Natural killer cell (primary cell): ENCODE data around the gene CDC14B. TPM values are rescaled to one million over a fixed set of nuclear protein-coding genes. Genes with fewer than 3 reads are reported as not detected.

Source experiments
- ATAC-seq, 3 donors: fragments of 150-1000 bp in 2 of 3; fragments of 200-7000 bp in 1 of 3; cut with Tn5 transposase; 1 replicate in 1 of 3; 2 replicates in 2 of 3; pipeline ENCODE4 v1.10.0; 2021; ENCODE audit warnings: mild to moderate bottlenecking in 2 of 3, moderate library complexity in 2 of 3
- DNase-seq, 2 donors: peaks; one replicate each; pipeline versions ENCODE4 v3.0.0 to v3.0.0-alpha.2; 2013 to 2021; ENCODE audit warnings: mixed read lengths in 1 of 2
- H3K27ac ChIP-seq: one replicate; pipeline ENCODE4 v1.5.1; 2013; ENCODE audit warnings: mild to moderate bottlenecking, low read length
- H3K27me3 ChIP-seq: one replicate; pipeline ENCODE4 v1.6.1; 2013; ENCODE audit warnings: low read length; ENCODE audit not compliant: control insufficient read depth, insufficient read depth
- H3K36me3 ChIP-seq: one replicate; pipeline ENCODE4 v1.6.1; 2013; ENCODE audit warnings: low read length; ENCODE audit not compliant: control insufficient read depth, insufficient read depth
- H3K4me1 ChIP-seq: one replicate; pipeline ENCODE4 v1.6.1; 2013; ENCODE audit warnings: low read length; ENCODE audit not compliant: control insufficient read depth, insufficient read depth
- H3K4me3 ChIP-seq: one replicate; pipeline ENCODE4 v1.5.1; 2013; ENCODE audit warnings: low read length
- H3K9me3 ChIP-seq: one replicate; pipeline ENCODE4 v1.6.1; 2013; ENCODE audit warnings: low read length; ENCODE audit not compliant: control insufficient read depth, insufficient read depth
- H3K27ac Mint-ChIP-seq, 2 donors: one replicate each; pipeline ENCODE4 v1.8.0; 2022; ENCODE audit warnings: mild to moderate bottlenecking in 2 of 2, mixed read lengths in 2 of 2, moderate library complexity in 1 of 2
- H3K27me3 Mint-ChIP-seq, 2 donors: one replicate each; pipeline ENCODE4 v1.8.0; 2022; ENCODE audit warnings: low read depth in 2 of 2, mixed read lengths in 2 of 2
- H3K36me3 Mint-ChIP-seq: one replicate; pipeline ENCODE4 v1.8.0; 2022; ENCODE audit warnings: mixed read lengths
- H3K4me1 Mint-ChIP-seq, 2 donors: one replicate each; pipeline ENCODE4 v1.8.0; 2022; ENCODE audit warnings: mixed read lengths in 2 of 2
- H3K4me3 Mint-ChIP-seq: one replicate; pipeline ENCODE4 v1.8.0; 2022; ENCODE audit warnings: mild to moderate bottlenecking, moderate library complexity, mixed read lengths
- H3K9me3 Mint-ChIP-seq, 2 donors: one replicate each; pipeline ENCODE4 v1.8.0; 2022; ENCODE audit warnings: mixed read lengths in 2 of 2
- WGBS: methylation state at CpG from one replicate; pipeline ENCODE4 v1.1.7; 2013; ENCODE audit warnings: missing lambda C conversion rate; ENCODE audit not compliant: insufficient coverage; 5-methylcytosine and 5-hydroxymethylcytosine counted together
- intact Hi-C: fragments of 100-400 bp; cut with micrococcal nuclease; formaldehyde crosslinking; loops from one replicate; pipeline ENCODE4 v1.14.2; 2022
- total RNA-seq, 4 donors: library from RNA; stranded (reverse); fragments of 120-200 nt in 1 of 4; gene quantifications; one replicate each; pipeline versions ENCODE4 v1.2.3 to v1.2.4, GENCODE V29; 2013 to 2022
- TF ChIP-seq, protein P1 (sequence below): fragments of 200-600 bp; IDR thresholded peaks from one replicate; pipeline ENCODE4 v1.8.0; 2022; ENCODE audit warnings: antibody characterized with exemption

CDC14B gene
- total RNA-seq, 3 donors from 2014 or later (not counting 1 experiment from before 2014, with no cell fraction given): 2.3 to 4.7 (median 3.9) TPM

DNA sequence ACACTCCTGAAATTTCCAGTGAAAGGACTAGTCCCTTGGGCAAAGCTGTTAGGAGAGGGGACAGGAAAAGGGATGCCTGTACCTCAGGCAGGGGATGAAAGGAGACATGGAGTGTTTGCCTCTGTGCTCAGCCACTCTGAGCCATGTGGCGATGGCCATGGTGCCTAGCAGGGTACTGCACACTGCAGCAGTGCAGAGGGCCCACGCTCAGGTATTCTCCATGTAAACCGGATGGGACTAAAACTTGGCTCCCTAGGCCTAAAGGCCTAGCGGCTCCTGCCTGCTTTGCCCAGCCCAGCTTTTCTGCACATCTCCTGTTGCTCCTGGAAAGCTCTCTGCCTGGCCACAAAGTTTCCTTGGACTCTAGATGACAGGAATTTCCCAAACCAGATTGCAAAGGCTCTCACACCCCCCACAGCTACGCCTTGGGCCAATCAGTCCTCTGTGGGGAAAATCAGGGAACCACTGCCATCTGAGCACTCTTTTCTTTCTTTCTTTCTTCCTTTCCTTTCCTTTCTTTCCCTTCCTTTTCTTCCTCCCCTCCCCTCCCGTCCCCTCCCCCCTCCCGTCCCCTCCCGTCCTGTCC is 125.3 kb downstream of the CDC14B start:
- TF ChIP-seq, protein P1, sequence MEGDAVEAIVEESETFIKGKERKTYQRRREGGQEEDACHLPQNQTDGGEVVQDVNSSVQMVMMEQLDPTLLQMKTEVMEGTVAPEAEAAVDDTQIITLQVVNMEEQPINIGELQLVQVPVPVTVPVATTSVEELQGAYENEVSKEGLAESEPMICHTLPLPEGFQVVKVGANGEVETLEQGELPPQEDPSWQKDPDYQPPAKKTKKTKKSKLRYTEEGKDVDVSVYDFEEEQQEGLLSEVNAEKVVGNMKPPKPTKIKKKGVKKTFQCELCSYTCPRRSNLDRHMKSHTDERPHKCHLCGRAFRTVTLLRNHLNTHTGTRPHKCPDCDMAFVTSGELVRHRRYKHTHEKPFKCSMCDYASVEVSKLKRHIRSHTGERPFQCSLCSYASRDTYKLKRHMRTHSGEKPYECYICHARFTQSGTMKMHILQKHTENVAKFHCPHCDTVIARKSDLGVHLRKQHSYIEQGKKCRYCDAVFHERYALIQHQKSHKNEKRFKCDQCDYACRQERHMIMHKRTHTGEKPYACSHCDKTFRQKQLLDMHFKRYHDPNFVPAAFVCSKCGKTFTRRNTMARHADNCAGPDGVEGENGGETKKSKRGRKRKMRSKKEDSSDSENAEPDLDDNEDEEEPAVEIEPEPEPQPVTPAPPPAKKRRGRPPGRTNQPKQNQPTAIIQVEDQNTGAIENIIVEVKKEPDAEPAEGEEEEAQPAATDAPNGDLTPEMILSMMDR: no peak

DNA sequence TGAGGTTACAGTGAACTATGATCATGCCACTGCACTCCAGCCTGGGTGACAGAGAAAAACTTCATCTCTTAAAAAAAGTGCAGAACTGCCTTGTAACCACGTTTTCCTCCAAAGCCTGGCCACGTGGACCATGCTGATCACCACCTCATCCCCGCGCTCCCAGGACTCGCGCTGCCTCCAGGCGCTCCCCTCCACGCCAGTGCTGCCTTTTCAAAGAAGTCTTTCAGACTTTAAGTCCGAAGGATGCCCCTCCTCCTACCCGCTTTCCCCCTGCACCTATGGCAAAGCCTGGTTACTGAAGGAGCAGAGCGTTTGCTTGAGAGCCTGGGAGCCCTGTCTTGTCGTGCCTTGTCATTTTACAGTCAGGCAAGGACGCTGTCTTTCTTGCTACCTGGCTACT is 125.9 kb downstream of the CDC14B start:
- WGBS: 89% methylated on average over 13 of the region's 13 CpGs
- intact Hi-C loops: no loop called here
- DNase-seq (no peak), ATAC-seq (no peak)
- TF ChIP-seq, protein P1: no peak
- Mint-ChIP-seq H3K36me3 (no peaks in the 10 kb centered on the region), H3K9me3 (no peaks in the 10 kb centered on the region), H3K4me3 (no peak overlapping the region), H3K27me3 (no peaks in the 10 kb centered on the region), H3K27ac (no peak overlapping the region), H3K4me1 (peaks cover 0 to 4% of the 10 kb centered on the region in 2 donors)
- H3K4me1 ChIP-seq: no peaks in the 10 kb centered on the region
- H3K36me3 ChIP-seq: peaks cover 11% of the 10 kb centered on the region
- H3K9me3 ChIP-seq: no peaks in the 10 kb centered on the region
- no peak overlapping the region for H3K4me3 ChIP-seq
- no peaks in the 10 kb centered on the region for H3K27me3 ChIP-seq
- no peak overlapping the region for H3K27ac ChIP-seq

More for the DNA sequence above, 125.3 kb downstream of the CDC14B start:
- Mint-ChIP-seq H3K27me3 (no peaks in the 10 kb centered on the region), H3K27ac (no peak overlapping the region), H3K36me3 (no peaks in the 10 kb centered on the region), H3K4me1 (peaks cover 0 to 4% of the 10 kb centered on the region in 2 donors), H3K9me3 (no peaks in the 10 kb centered on the region), H3K4me3 (no peak overlapping the region)
- Histone ChIP-seq H3K9me3 (no peaks in the 10 kb centered on the region), H3K4me3 (no peak overlapping the region), H3K27me3 (no peaks in the 10 kb centered on the region), H3K4me1 (no peaks in the 10 kb centered on the region), H3K27ac (no peak overlapping the region), H3K36me3 (peaks cover 9% of the 10 kb centered on the region)
- 96% methylated on average over 5 of the region's 8 CpGs for WGBS
- intact Hi-C loops: no loop called here
- ATAC-seq (no peak), DNase-seq (no peak)

DNA sequence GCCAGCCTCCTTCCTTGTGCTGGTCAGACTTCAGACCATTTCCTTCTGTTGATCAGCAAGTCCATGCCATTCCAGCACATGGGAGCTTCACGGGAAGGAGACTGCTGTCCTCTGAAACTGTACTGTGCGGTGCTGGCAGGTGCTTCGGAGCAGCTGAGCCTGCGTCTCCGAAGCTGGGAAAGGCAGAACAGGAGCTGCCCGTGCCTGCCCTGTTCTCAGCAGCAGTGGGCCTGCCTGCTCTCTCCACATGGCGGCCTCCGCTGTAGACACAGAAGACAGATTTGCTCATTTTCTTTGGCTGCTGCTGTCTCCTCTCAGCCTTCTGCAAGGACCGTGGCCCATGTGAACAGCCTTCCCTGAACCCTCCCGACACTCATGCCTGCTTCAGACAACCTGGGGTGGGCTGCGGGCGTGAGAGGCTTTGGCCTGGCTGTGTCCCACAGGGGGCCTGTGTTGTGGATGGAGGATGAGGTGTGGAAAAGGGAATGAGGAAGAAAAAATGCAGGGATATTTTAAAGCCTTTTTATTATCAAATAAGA is 126.6 kb downstream of the CDC14B start:
- Histone ChIP-seq H3K4me3 (no peak overlapping the region), H3K9me3 (no peaks in the 10 kb centered on the region), H3K27ac (no peak overlapping the region), H3K4me1 (no peaks in the 10 kb centered on the region), H3K36me3 (peaks cover 18% of the 10 kb centered on the region), H3K27me3 (no peaks in the 10 kb centered on the region)
- Mint-ChIP-seq H3K27ac (no peak overlapping the region), H3K27me3 (no peaks in the 10 kb centered on the region), H3K4me3 (no peak overlapping the region), H3K4me1 (peaks cover 0 to 4% of the 10 kb centered on the region in 2 donors), H3K9me3 (no peaks in the 10 kb centered on the region), H3K36me3 (no peaks in the 10 kb centered on the region)
- intact Hi-C loops: no loop called here
- TF ChIP-seq, protein P1: no peak
- WGBS: 94% methylated on average over 12 of the region's 12 CpGs
- ATAC-seq (no peak), DNase-seq (no peak)
